ENCODE measurements around the gene VWDE. TPM values are rescaled to one million over a fixed set of nuclear protein-coding genes. Genes with fewer than 3 reads are reported as not detected.

VWDE gene
- total RNA-seq, 1 donor from 2014 or later, result not detected

DNA sequence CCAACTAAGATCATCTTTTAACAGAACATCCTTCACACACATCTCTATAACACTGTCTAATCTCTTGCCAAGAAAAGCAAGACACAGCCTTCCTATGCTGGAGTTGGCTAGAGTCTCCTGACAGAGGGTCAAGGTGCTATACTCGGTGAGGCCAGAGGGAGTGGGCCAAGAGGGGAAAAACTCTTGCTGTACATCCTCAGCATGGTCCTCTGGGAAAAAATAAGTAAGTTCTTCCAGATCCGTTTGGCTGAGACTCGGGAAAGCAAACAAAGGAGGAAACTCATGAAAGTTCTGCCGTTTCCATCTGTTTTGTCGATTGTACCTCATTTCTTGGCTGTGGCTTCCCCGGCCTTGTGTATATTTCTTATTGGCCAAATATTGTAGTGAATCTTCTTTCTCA, 33.9 kb downstream of the VWDE start:
- TF ChIP-seq, protein P1, sequence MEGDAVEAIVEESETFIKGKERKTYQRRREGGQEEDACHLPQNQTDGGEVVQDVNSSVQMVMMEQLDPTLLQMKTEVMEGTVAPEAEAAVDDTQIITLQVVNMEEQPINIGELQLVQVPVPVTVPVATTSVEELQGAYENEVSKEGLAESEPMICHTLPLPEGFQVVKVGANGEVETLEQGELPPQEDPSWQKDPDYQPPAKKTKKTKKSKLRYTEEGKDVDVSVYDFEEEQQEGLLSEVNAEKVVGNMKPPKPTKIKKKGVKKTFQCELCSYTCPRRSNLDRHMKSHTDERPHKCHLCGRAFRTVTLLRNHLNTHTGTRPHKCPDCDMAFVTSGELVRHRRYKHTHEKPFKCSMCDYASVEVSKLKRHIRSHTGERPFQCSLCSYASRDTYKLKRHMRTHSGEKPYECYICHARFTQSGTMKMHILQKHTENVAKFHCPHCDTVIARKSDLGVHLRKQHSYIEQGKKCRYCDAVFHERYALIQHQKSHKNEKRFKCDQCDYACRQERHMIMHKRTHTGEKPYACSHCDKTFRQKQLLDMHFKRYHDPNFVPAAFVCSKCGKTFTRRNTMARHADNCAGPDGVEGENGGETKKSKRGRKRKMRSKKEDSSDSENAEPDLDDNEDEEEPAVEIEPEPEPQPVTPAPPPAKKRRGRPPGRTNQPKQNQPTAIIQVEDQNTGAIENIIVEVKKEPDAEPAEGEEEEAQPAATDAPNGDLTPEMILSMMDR (conservative IDR thresholded peaks at IDR 0.05), result no peak
- no peaks in the 10 kb centered on the region for H3K9me3 Mint-ChIP-seq
- no peak overlapping the region for H3K4me3 Mint-ChIP-seq
- no peaks in the 10 kb centered on the region for H3K4me1 Mint-ChIP-seq
- no peaks in the 10 kb centered on the region for H3K36me3 Mint-ChIP-seq (ENCODE audit: low read depth)
- no peak for DNase-seq (ENCODE audit: low read depth, low spot score)
- H3K27ac Mint-ChIP-seq (ENCODE audit: unreplicated experiment), result peak overlapping the region; percentile 88
- H3K27me3 Mint-ChIP-seq (ENCODE audit: low read depth), result no peaks in the 10 kb centered on the region

GRCh38 chr7:12369072-12369471, 34.6 kb downstream of the VWDE start:
- Mint-ChIP-seq H3K27ac (ENCODE audit: unreplicated experiment) (no peak overlapping the region), H3K36me3 (ENCODE audit: low read depth) (no peaks in the 10 kb centered on the region), H3K4me3 (no peak overlapping the region), H3K4me1 (no peaks in the 10 kb centered on the region), H3K27me3 (ENCODE audit: low read depth) (no peaks in the 10 kb centered on the region), H3K9me3 (no peaks in the 10 kb centered on the region)
- TF ChIP-seq, protein P1 (conservative IDR thresholded peaks at IDR 0.05), result no peak
- DNase-seq (ENCODE audit: low read depth, low spot score), result no peak

DNA sequence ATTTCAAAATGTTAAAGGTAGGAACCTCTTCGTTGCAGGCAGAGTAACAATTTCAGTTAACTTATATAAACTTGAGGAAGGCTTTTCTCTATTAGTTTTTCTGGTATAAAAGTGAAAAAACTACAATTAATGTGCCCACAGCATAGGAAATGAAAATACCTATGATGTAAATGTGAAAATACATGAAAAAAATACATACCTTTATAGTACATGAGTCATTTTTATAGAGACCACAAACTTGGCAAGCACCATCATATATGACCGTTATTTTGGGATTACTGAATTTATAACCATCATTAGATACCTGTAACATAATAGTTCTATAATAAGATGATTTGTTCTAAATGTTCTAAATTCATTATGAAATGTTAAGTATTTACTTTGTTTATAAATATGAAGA, 42.7 kb downstream of the VWDE start:
- Mint-ChIP-seq H3K36me3 (ENCODE audit: low read depth) (no peaks in the 10 kb centered on the region), H3K27ac (ENCODE audit: unreplicated experiment) (no peak overlapping the region), H3K4me1 (no peaks in the 10 kb centered on the region), H3K27me3 (ENCODE audit: low read depth) (no peaks in the 10 kb centered on the region), H3K4me3 (no peak overlapping the region), H3K9me3 (no peaks in the 10 kb centered on the region)
- DNase-seq (ENCODE audit: low read depth, low spot score), result no peak
- TF ChIP-seq, protein P1 (conservative IDR thresholded peaks at IDR 0.05), result no peak

DNA sequence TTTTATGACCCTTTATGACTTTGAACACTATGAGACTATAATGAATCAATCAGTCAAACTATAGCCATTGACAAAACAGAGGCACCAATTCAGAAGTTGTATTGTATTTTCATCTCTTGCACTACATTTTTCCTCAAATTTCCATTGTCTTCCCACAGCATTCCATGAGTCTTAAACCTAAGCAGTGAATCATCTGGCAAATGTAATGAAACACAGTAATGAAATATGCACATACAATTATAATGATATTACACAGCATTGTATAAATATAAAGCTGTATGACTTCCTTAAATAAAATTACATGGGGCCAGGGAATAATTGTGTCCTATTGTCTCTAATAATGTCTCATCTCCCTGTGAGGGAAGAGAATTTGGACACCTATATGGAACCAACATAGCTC, 45.0 kb downstream of the VWDE start:
- no peak for DNase-seq (ENCODE audit: low read depth, low spot score)
- TF ChIP-seq, protein P1 (conservative IDR thresholded peaks at IDR 0.05), result no peak
- Mint-ChIP-seq H3K27ac (ENCODE audit: unreplicated experiment) (no peak overlapping the region), H3K36me3 (ENCODE audit: low read depth) (no peaks in the 10 kb centered on the region), H3K9me3 (no peaks in the 10 kb centered on the region), H3K4me3 (no peak overlapping the region), H3K4me1 (no peaks in the 10 kb centered on the region), H3K27me3 (ENCODE audit: low read depth) (no peaks in the 10 kb centered on the region)

- Mint-ChIP-seq H3K27me3 (ENCODE audit: low read depth) (no peaks in the 10 kb centered on the region), H3K36me3 (ENCODE audit: low read depth) (no peaks in the 10 kb centered on the region), H3K4me1 (no peaks in the 10 kb centered on the region), H3K27ac (ENCODE audit: unreplicated experiment) (no peak overlapping the region), H3K9me3 (no peaks in the 10 kb centered on the region), H3K4me3 (no peak overlapping the region)
- no peak for DNase-seq (ENCODE audit: low read depth, low spot score)
- TF ChIP-seq, protein P1 (conservative IDR thresholded peaks at IDR 0.05), result no peak
Observed at GRCh38 chr7:12357508-12357907, 46.2 kb downstream of the VWDE start.

- H3K4me1 Mint-ChIP-seq, result no peaks in the 10 kb centered on the region
- no peaks in the 10 kb centered on the region for H3K36me3 Mint-ChIP-seq (ENCODE audit: low read depth)
- H3K9me3 Mint-ChIP-seq, result no peaks in the 10 kb centered on the region
- no peaks in the 10 kb centered on the region for H3K27me3 Mint-ChIP-seq (ENCODE audit: low read depth)
- H3K27ac Mint-ChIP-seq (ENCODE audit: unreplicated experiment), result no peak overlapping the region
- TF ChIP-seq, protein P1 (conservative IDR thresholded peaks at IDR 0.05), result no peak
- DNase-seq (ENCODE audit: low read depth, low spot score), result no peak
- no peak overlapping the region for H3K4me3 Mint-ChIP-seq
Observed at GRCh38 chr7:12351843-12352242, 51.8 kb downstream of the VWDE start.
